Measurements from ENCODE around the gene MARK1.

The MARK1 gene

DNA sequence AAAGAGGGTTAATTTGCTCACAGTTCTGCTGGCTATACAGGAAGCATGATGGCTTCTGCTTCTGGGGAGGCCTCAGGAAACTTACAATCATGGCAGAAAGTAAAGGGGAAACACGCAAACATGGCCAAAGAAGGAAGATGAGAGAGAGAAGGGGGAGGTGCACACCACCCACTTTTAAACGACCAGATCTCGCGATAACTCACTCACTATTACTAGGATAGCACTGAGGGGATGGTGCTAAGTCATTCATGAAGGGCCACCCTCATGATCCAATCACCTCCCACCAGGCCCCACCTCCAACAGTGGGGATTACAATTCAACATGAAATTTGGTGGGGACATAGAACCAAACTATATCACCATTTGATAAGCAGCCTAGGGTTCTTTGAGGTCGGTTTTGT lies 159.9 kb downstream of the MARK1 start:
- TF ChIP-seq, protein P1, sequence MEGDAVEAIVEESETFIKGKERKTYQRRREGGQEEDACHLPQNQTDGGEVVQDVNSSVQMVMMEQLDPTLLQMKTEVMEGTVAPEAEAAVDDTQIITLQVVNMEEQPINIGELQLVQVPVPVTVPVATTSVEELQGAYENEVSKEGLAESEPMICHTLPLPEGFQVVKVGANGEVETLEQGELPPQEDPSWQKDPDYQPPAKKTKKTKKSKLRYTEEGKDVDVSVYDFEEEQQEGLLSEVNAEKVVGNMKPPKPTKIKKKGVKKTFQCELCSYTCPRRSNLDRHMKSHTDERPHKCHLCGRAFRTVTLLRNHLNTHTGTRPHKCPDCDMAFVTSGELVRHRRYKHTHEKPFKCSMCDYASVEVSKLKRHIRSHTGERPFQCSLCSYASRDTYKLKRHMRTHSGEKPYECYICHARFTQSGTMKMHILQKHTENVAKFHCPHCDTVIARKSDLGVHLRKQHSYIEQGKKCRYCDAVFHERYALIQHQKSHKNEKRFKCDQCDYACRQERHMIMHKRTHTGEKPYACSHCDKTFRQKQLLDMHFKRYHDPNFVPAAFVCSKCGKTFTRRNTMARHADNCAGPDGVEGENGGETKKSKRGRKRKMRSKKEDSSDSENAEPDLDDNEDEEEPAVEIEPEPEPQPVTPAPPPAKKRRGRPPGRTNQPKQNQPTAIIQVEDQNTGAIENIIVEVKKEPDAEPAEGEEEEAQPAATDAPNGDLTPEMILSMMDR (IDR thresholded peaks at IDR 0.05; ENCODE audit: insufficient read depth, missing control alignments): no peak
- DNase-seq (ENCODE audit: insufficient read length, low spot score) (no peak), FAIRE-seq (no peak)

GRCh38 chr1:220689666-220690065 lies 161.7 kb downstream of the MARK1 start:
- no peak for FAIRE-seq
- TF ChIP-seq, protein P1 (IDR thresholded peaks at IDR 0.05; ENCODE audit: insufficient read depth, missing control alignments): no peak
- no peak for DNase-seq (ENCODE audit: insufficient read length, low spot score)

DNA sequence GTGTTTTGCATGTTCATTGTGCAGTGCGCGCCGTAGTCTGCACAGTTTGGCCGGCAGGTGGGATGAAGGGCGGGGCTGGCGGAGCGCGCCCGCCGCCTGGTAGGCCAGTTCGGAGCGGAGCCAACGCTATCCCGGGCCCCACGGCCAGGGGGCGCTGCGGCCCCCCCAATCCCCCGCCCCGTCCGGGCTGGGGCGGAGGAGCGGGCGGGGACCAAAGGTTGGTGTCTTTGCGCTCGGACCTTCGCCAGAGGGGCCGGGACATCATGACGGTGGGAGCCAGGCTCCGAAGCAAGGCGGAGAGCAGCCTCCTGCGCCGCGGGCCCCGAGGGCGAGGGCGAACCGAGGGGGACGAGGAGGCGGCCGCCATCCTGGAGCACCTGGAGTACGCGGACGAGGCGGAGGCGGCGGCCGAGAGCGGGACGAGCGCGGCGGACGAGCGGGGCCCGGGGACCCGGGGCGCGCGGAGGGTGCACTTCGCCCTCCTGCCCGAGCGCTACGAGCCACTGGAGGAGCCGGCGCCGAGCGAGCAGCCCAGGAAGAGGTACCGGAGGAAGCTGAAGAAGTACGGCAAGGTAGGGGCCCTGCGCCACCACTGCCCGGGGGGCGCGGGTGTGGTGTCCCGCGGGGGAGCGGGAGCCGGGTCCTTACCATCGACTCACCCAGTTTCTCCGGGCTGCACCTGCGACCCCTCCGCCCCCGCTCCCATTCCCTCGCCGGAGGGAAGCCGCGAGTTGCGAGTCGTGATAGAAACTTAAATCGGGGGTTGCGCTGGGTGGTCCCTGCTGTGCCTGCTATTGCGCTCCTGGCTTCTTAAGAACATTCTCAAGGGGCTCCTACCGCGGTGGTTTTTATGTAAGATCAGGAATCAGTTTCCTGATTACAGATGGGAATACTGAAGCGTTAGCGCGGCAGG lies 162.5 kb downstream of the MARK1 start, which contains the start of gene C1orf115:
Gene C1orf115, plus strand, starts transcription at position 224 of the 913 bp plus-strand sequence. Its CDS starts 40 bp downstream, at position 264.
- TF ChIP-seq, protein P1 (IDR thresholded peaks at IDR 0.05; ENCODE audit: insufficient read depth, missing control alignments): peak; percentile 76
- no peak for FAIRE-seq
- DNase-seq (ENCODE audit: insufficient read length, low spot score): peak; percentile 97

- no peak for FAIRE-seq
Measured at GRCh38 chr1:220691053-220691684, 163.2 kb downstream of the MARK1 start.

GRCh38 chr1:220692436-220693228 lies 164.7 kb downstream of the MARK1 start:
- TF ChIP-seq, protein P1 (IDR thresholded peaks at IDR 0.05; ENCODE audit: insufficient read depth, missing control alignments): no peak
- no peak for DNase-seq (ENCODE audit: insufficient read length, low spot score)
- no peak for FAIRE-seq

More at GRCh38 chr1:220691053-220691684, 163.2 kb downstream of the MARK1 start:
- DNase-seq (ENCODE audit: insufficient read length, low spot score): no peak
- TF ChIP-seq, protein P1 (IDR thresholded peaks at IDR 0.05; ENCODE audit: insufficient read depth, missing control alignments): no peak

- TF ChIP-seq, protein P1 (IDR thresholded peaks at IDR 0.05; ENCODE audit: insufficient read depth, missing control alignments): no peak
- no peak for DNase-seq (ENCODE audit: insufficient read length, low spot score)
- FAIRE-seq: no peak
Measured at GRCh38 chr1:220694866-220695382, 167.0 kb downstream of the MARK1 start.

All from D721Med (cell line).